Endothelial cell of umbilical vein (primary cell): ENCODE measurements around the gene RER1. TPM values are rescaled to one million over a fixed set of nuclear protein-coding genes. Genes with fewer than 3 reads are reported as not detected.
A peak's percentile ranks its signal among the peaks of the same experiment; 100 is the strongest.

Source experiments
- BruUV-seq: library from RNA; stranded (reverse); fragments of 400-500 nt; replicated peaks from 2 replicates; lab custom pipeline; 2021; lab: Mats Ljungman, UMichigan
- CTCF ChIA-PET: fragments of 300-600, 350-600 bp; sonication (Branson Sonifier 250); formaldehyde crosslinking; loops from one replicate; lab custom pipeline; 2021; ENCODE audit warnings: antibody characterized with exemption, inconsistent platforms; lab: Charles Lee
- POLR2A ChIA-PET: fragments of 300-600, 350-600 bp; sonication (Branson Sonifier 250); formaldehyde crosslinking; loops from one replicate; lab custom pipeline; 2021; ENCODE audit warnings: antibody characterized with exemption, inconsistent platforms; lab: Charles Lee
- DNase-seq: peaks from one replicate; pipeline ENCODE4 v3.0.0-alpha.2; 2011; ENCODE audit warnings: low read depth, low spot score
- FAIRE-seq: peaks from 2 replicates; lab custom pipeline; 2011; peaks lifted over from hg19 to GRCh38; lab: Jason Lieb, UNC
- H2AFZ ChIP-seq: 2 replicates; pipeline ENCODE4 v1.6.0; 2012; ENCODE audit warnings: low read depth, low read length, control low read depth, inconsistent platforms
- H3K27ac ChIP-seq: 2 replicates; pipeline ENCODE4 v1.5.1; 2011; ENCODE audit warnings: low read depth, mild to moderate bottlenecking, control low read depth, low read length, moderate library complexity; ENCODE audit not compliant: insufficient read depth
- H3K27me3 ChIP-seq, 2 experiments: 2 replicates each; pipeline versions ENCODE4 v1.6.0 to v1.6.1; 2011; ENCODE audit warnings: low read length in 2 of 2, mixed read lengths in 1 of 2; ENCODE audit not compliant: control insufficient read depth in 2 of 2, insufficient read depth in 2 of 2
- H3K36me3 ChIP-seq, 2 experiments: 2 replicates in 1 of 2; 3 replicates in 1 of 2; pipeline ENCODE4 v1.5.1; 2011; ENCODE audit warnings: low read length in 2 of 2, mild to moderate bottlenecking in 1 of 2, moderate library complexity in 1 of 2; ENCODE audit not compliant: control insufficient read depth in 2 of 2, insufficient read depth in 2 of 2; ENCODE audit errors: extremely low read depth in 1 of 2
- H3K4me1 ChIP-seq: 3 replicates; pipeline ENCODE4 v1.5.1; 2011; ENCODE audit warnings: mild to moderate bottlenecking, low read length; ENCODE audit not compliant: control insufficient read depth, insufficient read depth; ENCODE audit errors: extremely low read depth
- H3K4me2 ChIP-seq: 2 replicates; pipeline ENCODE4 v1.6.1; 2011; ENCODE audit warnings: low read length, control low read depth, mixed read lengths; ENCODE audit not compliant: insufficient read depth
- H3K4me3 ChIP-seq, 3 experiments: fragments of 200-600 bp in 1 of 3; sonication (generic), shearing (Covaris generic) in 1 of 3; replicated peaks in 1 of 3; 2 replicates each; pipeline ENCODE4 v1.5.1; 2011 to 2016; ENCODE audit warnings: control low read depth in 3 of 3, low read length in 3 of 3, mild to moderate bottlenecking in 2 of 3, inconsistent platforms in 1 of 3, low read depth in 1 of 3, moderate library complexity in 1 of 3; ENCODE audit not compliant: insufficient read depth in 1 of 3
- H3K79me2 ChIP-seq: 2 replicates; pipeline ENCODE4 v1.6.0; 2012; ENCODE audit warnings: low read length, inconsistent platforms; ENCODE audit not compliant: control insufficient read depth, insufficient read depth
- H3K9ac ChIP-seq: replicated peaks from 2 replicates; pipeline ENCODE3; 2011; ENCODE audit warnings: low read length, control low read depth; ENCODE audit not compliant: insufficient read depth; ENCODE audit errors: extremely low read depth
- H3K9me1 ChIP-seq: replicated peaks from 3 replicates; pipeline ENCODE4 v1.6.0; 2011; ENCODE audit warnings: mild to moderate bottlenecking, low read length; ENCODE audit not compliant: control insufficient read depth, insufficient read depth; ENCODE audit errors: extremely low read depth
- H3K9me3 ChIP-seq: replicated peaks from 2 replicates; pipeline ENCODE4 v1.5.1; 2012; ENCODE audit warnings: low read length, inconsistent platforms; ENCODE audit not compliant: control insufficient read depth, insufficient read depth
- H4K20me1 ChIP-seq: replicated peaks from 2 replicates; pipeline ENCODE3; 2011; ENCODE audit warnings: mild to moderate bottlenecking, low read length; ENCODE audit not compliant: control insufficient read depth, insufficient read depth; ENCODE audit errors: extremely low read depth
- CTCF ChIP-seq, 2 donors: IDR thresholded peaks; 1 replicate in 1 of 2; 2 replicates in 1 of 2; pipeline ENCODE4 v1.5.1; 2011; ENCODE audit warnings: low read length in 2 of 2, mild to moderate bottlenecking in 2 of 2, moderate library complexity in 2 of 2, control low read depth in 1 of 2, inconsistent platforms in 1 of 2, low read depth in 1 of 2; ENCODE audit not compliant: insufficient read depth in 1 of 2; ENCODE audit errors: extremely low read depth in 1 of 2
- EZH2 ChIP-seq: IDR thresholded peaks from 2 replicates; pipeline ENCODE4 v1.6.1; 2012; ENCODE audit warnings: borderline replicate concordance, low read depth, mild to moderate bottlenecking, moderate library complexity, low read length, inconsistent platforms; ENCODE audit not compliant: severe bottlenecking
- FOS ChIP-seq: IDR thresholded peaks from 2 replicates; pipeline ENCODE4 v1.6.1; 2011; ENCODE audit warnings: mild to moderate bottlenecking, low read length, moderate library complexity, borderline replicate concordance; ENCODE audit not compliant: insufficient read depth
- GATA2 ChIP-seq: IDR thresholded peaks from 2 replicates; pipeline ENCODE4 v1.7.0; 2011; ENCODE audit warnings: low read depth, mild to moderate bottlenecking, moderate library complexity, mixed read lengths, low read length; ENCODE audit not compliant: insufficient read length, insufficient read depth
- JUN ChIP-seq: IDR thresholded peaks from 2 replicates; pipeline ENCODE4 v1.6.1; 2011; ENCODE audit warnings: borderline replicate concordance, low read depth; ENCODE audit not compliant: insufficient read length, insufficient read depth
- MAX ChIP-seq: IDR thresholded peaks from 2 replicates; pipeline ENCODE4 v1.6.1; 2011; ENCODE audit not compliant: insufficient read depth, insufficient read length
- MYC ChIP-seq: IDR thresholded peaks from one replicate; pipeline ENCODE4 v1.6.1; 2011; ENCODE audit warnings: mild to moderate bottlenecking, low read depth, low read length
- POLR2A ChIP-seq: IDR thresholded peaks from 2 replicates; pipeline ENCODE4 v1.6.1; 2012; ENCODE audit warnings: low read depth, mild to moderate bottlenecking, control low read depth, low read length
- POLR2AphosphoS5 ChIP-seq: IDR thresholded peaks from 2 replicates; pipeline ENCODE4 v1.6.1; 2012; ENCODE audit warnings: low read depth, mild to moderate bottlenecking, control low read depth, low read length, moderate library complexity; ENCODE audit not compliant: insufficient read depth
- dilution Hi-C: fragments of 300-500 bp; cut with MboI; formaldehyde crosslinking; loops from one replicate; pipeline ENCODE4 v1.15.0; 2019; ENCODE audit warnings: low sequenced_read_pairs; ENCODE audit not compliant: extremely low pct_ligation_motif_present
- intact Hi-C: fragments of 100-400 bp; cut with micrococcal nuclease; formaldehyde crosslinking; loops from one replicate; pipeline ENCODE4 v1.10.0; 2022
- polyA plus RNA-seq, 4 experiments: library from polyadenylated mRNA; depleted of rRNA in 3 of 4; stranded (reverse) in 3 of 4; unstranded in 1 of 4; fragments of >200 nt; gene quantifications; 2 replicates each; pipeline versions ENCODE4 v1.2.1 to v1.2.3, GENCODE V29; 2011 to 2012; ENCODE audit warnings: missing spikeins in 1 of 4
- total RNA-seq: library from RNA; stranded (reverse); gene quantifications from 2 replicates; pipeline ENCODE4 v1.2.3, GENCODE V29; 2021

Gene RER1
- total and polyA plus RNA-seq, 2 donors (not counting 3 experiments of a cell fraction or from before 2014, with no cell fraction given) = 179 to 292 TPM

- peak overlapping the region; percentile 87 for H2AFZ ChIP-seq
- H4K20me1 ChIP-seq = no peaks in the 10 kb centered on the region
- H3K4me1 ChIP-seq = peaks cover 10% of the 10 kb centered on the region
- TF ChIP-seq CTCF (IDR thresholded peaks at IDR 0.05; ENCODE audit: extremely low read depth in 1 of 2, insufficient read depth in 1 of 2, low read depth in 1 of 2, low read length in 2 of 2) = peak; percentile 84 to 87
- no peak for TF ChIP-seq EZH2
- BruUV-seq = no TSS peak
- no peak overlapping the region for H3K4me2 ChIP-seq
- no peaks in the 10 kb centered on the region for H3K9me1 ChIP-seq
- H3K9me3 ChIP-seq = no peaks in the 10 kb centered on the region
- H3K79me2 ChIP-seq = peaks cover 4% of the 10 kb centered on the region
- peak; percentile 84 for FAIRE-seq
- dilution Hi-C loops (no loop called here), intact Hi-C loops (loop anchor here (1.0 to 5.0 kb wide), 11 partner anchors 93 to 1010 kb away; partner anchors contain the start of genes PANK4, PRDM16 and PRXL2B)
- no peak overlapping the region for H3K9ac ChIP-seq
- ChIA-PET POLR2A (no interaction called here), CTCF (interaction anchor here (0.5 to 2.0 kb wide), 19 partner anchors 9 to 1018 kb away, joined by 3 to 34 read pairs (median 3); partner anchors contain the start of gene TNFRSF14)
- H3K27ac ChIP-seq = no peak overlapping the region
- H3K4me3 ChIP-seq = no peak overlapping the region
- H3K36me3 ChIP-seq = peaks cover 0 to 2% of the 10 kb centered on the region in 2 experiments
- DNase-seq = peak; percentile 62
- no peaks in the 10 kb centered on the region for H3K27me3 ChIP-seq
Observed at GRCh38 chr1:2414297-2414958, 22.8 kb downstream of the RER1 start.

- no TSS peak for BruUV-seq
- H4K20me1 ChIP-seq = no peaks in the 10 kb centered on the region
- H3K4me2 ChIP-seq = no peak overlapping the region
- no peaks in the 10 kb centered on the region for H3K9me1 ChIP-seq
- dilution Hi-C loops (no loop called here), intact Hi-C loops (loop anchor here (2.0 kb wide), 1 partner anchor 111 kb away; the partner anchor contains the start of gene PANK4)
- ChIA-PET POLR2A (no interaction called here), CTCF (interaction anchor here (0.7 to 2.0 kb wide), 7 partner anchors 40 to 1008 kb away, joined by 3 to 34 read pairs (median 8); partner anchors contain the start of gene TNFRSF14)
- no peak overlapping the region for H3K27ac ChIP-seq
- no peaks in the 10 kb centered on the region for H3K36me3 ChIP-seq
- no peak overlapping the region for H2AFZ ChIP-seq
- no peaks in the 10 kb centered on the region for H3K9me3 ChIP-seq
- H3K79me2 ChIP-seq = peaks cover 4% of the 10 kb centered on the region
- no peak overlapping the region for H3K4me3 ChIP-seq
- no peak for DNase-seq
- no peak for TF ChIP-seq POLR2A
- TF ChIP-seq MAX = no peak
- no peak for TF ChIP-seq JUN
- no peak for TF ChIP-seq GATA2
- TF ChIP-seq CTCF (IDR thresholded peaks at IDR 0.05; ENCODE audit: extremely low read depth in 1 of 2, insufficient read depth in 1 of 2, low read depth in 1 of 2, low read length in 2 of 2) = no peak
- no peak for TF ChIP-seq MYC
- no peak for TF ChIP-seq FOS
- no peak for TF ChIP-seq EZH2
- no peak for TF ChIP-seq POLR2AphosphoS5
- H3K4me1 ChIP-seq = peaks cover 10% of the 10 kb centered on the region
- no peak for FAIRE-seq
- H3K9ac ChIP-seq = no peak overlapping the region
- H3K27me3 ChIP-seq = no peaks in the 10 kb centered on the region
Observed at GRCh38 chr1:2415337-2415736, 23.7 kb downstream of the RER1 start.
